GM12872 (cell line): Measurements from ENCODE around the gene SMURF2.
A peak's percentile ranks its signal among the peaks of the same experiment; 100 is the strongest.

Source experiments
- CTCF ChIP-seq: IDR thresholded peaks from 3 replicates; pipeline ENCODE4 v1.5.1; 2011; ENCODE audit warnings: low read depth, mild to moderate bottlenecking, low read length, moderate library complexity; ENCODE audit not compliant: insufficient read depth

Gene SMURF2

GRCh38 chr17:64499805-64500486 is 162.2 kb downstream of the SMURF2 start:
- no peak for TF ChIP-seq CTCF

GRCh38 chr17:64498308-64499203 is 163.6 kb downstream of the SMURF2 start:
- TF ChIP-seq CTCF: no peak

- TF ChIP-seq CTCF: no peak
Measured at GRCh38 chr17:64497565-64498035, 164.5 kb downstream of the SMURF2 start.

GRCh38 chr17:64496786-64497564 is 165.1 kb downstream of the SMURF2 start, which contains the start of gene POLG2:
Gene POLG2, minus strand, starts transcription at chr17:64497054. Its CDS starts 86 bp downstream, at chr17:64496968.
- peak; percentile 70 for TF ChIP-seq CTCF

GRCh38 chr17:64496348-64496785 is 165.7 kb downstream of the SMURF2 start:
- no peak for TF ChIP-seq CTCF
